ENCODE results near the gene MTCH1. TPM values are rescaled to one million over a fixed set of nuclear protein-coding genes. Genes with fewer than 3 reads are reported as not detected.

Gene MTCH1
- total and polyA plus RNA-seq, 2 of the 4 experiments (the other 2 are of a cell fraction): 215 to 263 TPM

GRCh38 chr6:36959555-36960250, 26.3 kb downstream of the MTCH1 start:
- intact Hi-C loops (cut with micrococcal nuclease): no loop called here
- dilution Hi-C loops (cut with HindIII; ENCODE audit: low sequenced_read_pairs, unreplicated experiment): no loop called here

More at GRCh38 chr6:36959555-36960250, 26.3 kb downstream of the MTCH1 start:
- no peak overlapping the region for H4K8ac ChIP-seq (ENCODE audit: low read depth in 2 of 2, low read length in 2 of 2)
- in situ Hi-C loops (cut with MboI; ENCODE audit: low sequenced_read_pairs): no loop called here
- no peak overlapping the region for H2BK15ac ChIP-seq (ENCODE audit: low read depth, low read length)
- BruUV-seq (replicated peaks): no TSS peak
- H3K4me2 ChIP-seq (ENCODE audit: low read depth, low read length): no peak overlapping the region
- no peak overlapping the region for H3K18ac ChIP-seq (ENCODE audit: low read depth, low read length)
- no peak overlapping the region for H2AFZ ChIP-seq (replicated peaks; ENCODE audit: low read length, poor library complexity)
- H3K56ac ChIP-seq (ENCODE audit: extremely low read depth, insufficient read depth, low read length): no peak overlapping the region
- no peaks in the 10 kb centered on the region for H3K79me1 ChIP-seq (ENCODE audit: low read depth in 1 of 2, low read length in 2 of 2)
- H3K36me3 ChIP-seq (ENCODE audit: control insufficient read depth, insufficient read depth, low read length): no peaks in the 10 kb centered on the region
- H3K9me3 ChIP-seq (ENCODE audit: control insufficient read depth, insufficient read depth, low read length): no peaks in the 10 kb centered on the region
- no peak overlapping the region for H2BK20ac ChIP-seq (ENCODE audit: low read depth, low read length)
- no peak overlapping the region for H2BK120ac ChIP-seq (ENCODE audit: low read depth, low read length)
- no peak overlapping the region for H3K4ac ChIP-seq (ENCODE audit: low read depth, low read length)
- H3K27me3 ChIP-seq (ENCODE audit: control insufficient read depth, insufficient read depth, low read length): peaks cover 3% of the 10 kb centered on the region; the same call in 1 of the 2 replicates
- no peaks in the 10 kb centered on the region for H4K20me1 ChIP-seq (ENCODE audit: insufficient read depth, low read length)
- H3K4me1 ChIP-seq (ENCODE audit: control insufficient read depth, insufficient read depth, low read length): peaks cover 4% of the 10 kb centered on the region
- H2BK5ac ChIP-seq (ENCODE audit: low read depth, low read length, poor library complexity, severe bottlenecking): no peak overlapping the region
- no peak overlapping the region for H3K9ac ChIP-seq (ENCODE audit: low read depth, low read length)
- H4K5ac ChIP-seq (ENCODE audit: low read depth, low read length): no peak overlapping the region
- no peak overlapping the region for H3K4me3 ChIP-seq (ENCODE audit: insufficient read depth, low read depth, low read length)
- WGBS, 2 experiments (ENCODE audit: extremely low coverage in 2 of 2, insufficient read length in 1 of 2): 91% methylated on average over 4 of the region's 17 CpGs; no CpG with 5 or more reads in 1 of the 2 experiments
- CTCF ChIA-PET: interaction anchor here (0.6 kb wide), 2 partner anchors 10 to 449 kb away, joined by 3 to 5 read pairs; no protein-coding TSS in a partner anchor
- H4K91ac ChIP-seq (ENCODE audit: insufficient read depth, low read depth, low read length): no peak overlapping the region
- POLR2A ChIA-PET (ENCODE audit: unreplicated experiment): no interaction called here
- TF ChIP-seq, protein P1, sequence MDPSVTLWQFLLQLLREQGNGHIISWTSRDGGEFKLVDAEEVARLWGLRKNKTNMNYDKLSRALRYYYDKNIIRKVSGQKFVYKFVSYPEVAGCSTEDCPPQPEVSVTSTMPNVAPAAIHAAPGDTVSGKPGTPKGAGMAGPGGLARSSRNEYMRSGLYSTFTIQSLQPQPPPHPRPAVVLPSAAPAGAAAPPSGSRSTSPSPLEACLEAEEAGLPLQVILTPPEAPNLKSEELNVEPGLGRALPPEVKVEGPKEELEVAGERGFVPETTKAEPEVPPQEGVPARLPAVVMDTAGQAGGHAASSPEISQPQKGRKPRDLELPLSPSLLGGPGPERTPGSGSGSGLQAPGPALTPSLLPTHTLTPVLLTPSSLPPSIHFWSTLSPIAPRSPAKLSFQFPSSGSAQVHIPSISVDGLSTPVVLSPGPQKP (IDR thresholded peaks at IDR 0.05; ENCODE audit: borderline replicate concordance, low read depth, low read length): no peak
- no peak for TF ChIP-seq FOS (IDR thresholded peaks at IDR 0.05; ENCODE audit: low read depth, low read length)
- no peak for TF ChIP-seq SMC3 (IDR thresholded peaks at IDR 0.05; ENCODE audit: low read depth, low read length)
- TF ChIP-seq RAD21 (IDR thresholded peaks at IDR 0.05; ENCODE audit: low read length): no peak
- TF ChIP-seq MXI1 (IDR thresholded peaks at IDR 0.05; ENCODE audit: borderline replicate concordance, low read depth, low read length): no peak
- TF ChIP-seq CEBPB (IDR thresholded peaks at IDR 0.05; ENCODE audit: low read depth, low read length): no peak
- no peak for TF ChIP-seq USF2 (IDR thresholded peaks at IDR 0.05; ENCODE audit: low read depth, low read length)
- no peak for TF ChIP-seq BHLHE40 (IDR thresholded peaks at IDR 0.05; ENCODE audit: low read depth, low read length)
- TF ChIP-seq CTCF (conservative IDR thresholded peaks at IDR 0.05; ENCODE audit: low read depth, low read length): no peak
- no peak for TF ChIP-seq MAZ (IDR thresholded peaks at IDR 0.05; ENCODE audit: borderline replicate concordance, low read depth, low read length)
- TF ChIP-seq POLR2A (IDR thresholded peaks at IDR 0.05; ENCODE audit: low read depth, low read length): no peak
- no peak for TF ChIP-seq RFX5 (IDR thresholded peaks at IDR 0.05; ENCODE audit: low read depth, low read length)
- H3K9me1 ChIP-seq (ENCODE audit: insufficient read depth, low read length): no peaks in the 10 kb centered on the region; the same call in 1 of the 2 replicates
- H3K23ac ChIP-seq (ENCODE audit: low read depth, low read length): no peak overlapping the region
- no peak overlapping the region for H3K14ac ChIP-seq (replicated peaks; ENCODE audit: low read depth, low read length)
- ATAC-seq (ENCODE audit: low read depth) (no peak), DNase-seq (no peak)
- H2AK9ac ChIP-seq (replicated peaks; ENCODE audit: low read depth, low read length, poor library complexity): no peak overlapping the region
- no peak overlapping the region for H3K27ac ChIP-seq (ENCODE audit: insufficient read depth, low read length)
- H2AK5ac ChIP-seq (ENCODE audit: low read depth, low read length): no peak overlapping the region

All from IMR-90 (cell line).